NCI-H1417 treated with DMSO at 0.1 percent for 48 hours (cell line): Measurements from ENCODE around the gene KCNG4.

ENCODE experiments used
- DNase-seq: peaks from one replicate; lab custom pipeline; 2025; lab: John Stamatoyannopoulos, UW

The KCNG4 gene

GRCh38 chr16:84266451-84266850 is 26.6 kb upstream of the KCNG4 start:
- no peak for DNase-seq

- DNase-seq = no peak
These were observed 23.1 kb upstream of the KCNG4 start for GRCh38 chr16:84262939-84263338.

- DNase-seq = no peak
These were observed 22.2 kb upstream of the KCNG4 start for GRCh38 chr16:84262031-84262430.

GRCh38 chr16:84260766-84261554 is 21.1 kb upstream of the KCNG4 start:
- no peak for DNase-seq

- DNase-seq = no peak
These were observed 19.9 kb upstream of the KCNG4 start for GRCh38 chr16:84259691-84260090.

GRCh38 chr16:84258266-84258665 is 18.5 kb upstream of the KCNG4 start:
- DNase-seq = no peak

- no peak for DNase-seq
These were observed 15.4 kb upstream of the KCNG4 start for GRCh38 chr16:84255050-84255810.

GRCh38 chr16:84254062-84254461 is 14.2 kb upstream of the KCNG4 start:
- no peak for DNase-seq

- no peak for DNase-seq
These were observed 13.4 kb upstream of the KCNG4 start for GRCh38 chr16:84253173-84253572.

GRCh38 chr16:84252184-84252583 is 12.4 kb upstream of the KCNG4 start:
- no peak for DNase-seq

GRCh38 chr16:84247844-84248243 is 8.0 kb upstream of the KCNG4 start:
- DNase-seq = no peak

- no peak for DNase-seq
These were observed 7.5 kb upstream of the KCNG4 start for GRCh38 chr16:84247331-84247730.

GRCh38 chr16:84246679-84247077 is 6.9 kb upstream of the KCNG4 start:
- DNase-seq = no peak

- no peak for DNase-seq
These were observed 6.3 kb upstream of the KCNG4 start for GRCh38 chr16:84245956-84246678.

- no peak for DNase-seq
These were observed 4.9 kb upstream of the KCNG4 start for GRCh38 chr16:84244728-84245127.

GRCh38 chr16:84243732-84244131 is 3.9 kb upstream of the KCNG4 start:
- DNase-seq = no peak

GRCh38 chr16:84242839-84243238 is 3.0 kb upstream of the KCNG4 start:
- DNase-seq = no peak

- no peak for DNase-seq
These were observed 2.0 kb upstream of the KCNG4 start for GRCh38 chr16:84241778-84242177.

GRCh38 chr16:84240455-84240854 is 643 bp upstream of the KCNG4 start:
- DNase-seq = no peak

GRCh38 chr16:84239141-84239769 is 557 bp downstream of the KCNG4 start:
- DNase-seq = no peak

GRCh38 chr16:84237994-84238750 is 1.6 kb downstream of the KCNG4 start:
- DNase-seq = no peak

GRCh38 chr16:84236671-84237070 is 3.1 kb downstream of the KCNG4 start:
- DNase-seq = no peak
